Thymus (tissue), 11 donors: ENCODE results near the gene TBC1D8B. TPM values are rescaled to one million over a fixed set of nuclear protein-coding genes. Genes with fewer than 3 reads are reported as not detected.
A peak's percentile ranks its signal among the peaks of the same experiment; 100 is the strongest.

ENCODE experiments used
- DNase-seq, 9 donors: peaks; one replicate each; pipeline ENCODE4 v3.0.0-alpha.2; 2013; ENCODE audit warnings: low spot score in 9 of 9, low read depth in 6 of 9, missing footprints in 1 of 9
- H3K27ac ChIP-seq, 2 donors: one replicate each; pipeline ENCODE4 v1.5.1; 2013; ENCODE audit warnings: control low read depth in 1 of 2, low read depth in 1 of 2, low read length in 1 of 2, mild to moderate bottlenecking in 1 of 2, moderate library complexity in 1 of 2
- H3K27me3 ChIP-seq, 2 donors: one replicate each; pipeline ENCODE4 v1.5.1; 2013; ENCODE audit warnings: low read length in 1 of 2; ENCODE audit not compliant: control insufficient read depth in 2 of 2, insufficient read depth in 1 of 2
- H3K36me3 ChIP-seq, 2 donors: one replicate each; pipeline ENCODE4 v1.5.1; 2013; ENCODE audit warnings: low read length in 1 of 2, mild to moderate bottlenecking in 1 of 2, moderate library complexity in 1 of 2; ENCODE audit not compliant: control insufficient read depth in 2 of 2, insufficient read depth in 2 of 2
- H3K4me1 ChIP-seq, 2 donors: one replicate each; pipeline ENCODE4 v1.5.1; 2013; ENCODE audit warnings: low read length in 2 of 2; ENCODE audit not compliant: control insufficient read depth in 2 of 2, insufficient read depth in 2 of 2
- H3K4me3 ChIP-seq, 2 donors: one replicate each; pipeline ENCODE4 v1.5.1; 2013; ENCODE audit warnings: low read length in 2 of 2, control low read depth in 1 of 2, mild to moderate bottlenecking in 1 of 2
- H3K9me3 ChIP-seq, 2 donors: one replicate each; pipeline ENCODE4 v1.5.1; 2013; ENCODE audit warnings: low read length in 1 of 2, mild to moderate bottlenecking in 1 of 2; ENCODE audit not compliant: control insufficient read depth in 2 of 2, insufficient read depth in 1 of 2
- whole genome bisulfite sequencing: extraction: QIAGEN DNeasy Blood & Tissue Kit; methylation state at CpG from one replicate; pipeline ENCODE4 v1.1.7; 2013; 5-methylcytosine and 5-hydroxymethylcytosine counted together
- polyA plus RNA-seq: library from polyadenylated mRNA; stranded (reverse); fragments of 200-250 nt; gene quantifications from one replicate; pipeline ENCODE4 v1.2.3, GENCODE V29; 2013
- total RNA-seq: library from RNA; stranded (reverse); fragments of 120-200 nt; gene quantifications from one replicate; pipeline ENCODE4 v1.2.4, GENCODE V29; 2013
- donor health status: healthy.

TBC1D8B gene
- total and polyA plus RNA-seq, 2 donors: 1.5 to 1.9 TPM

- Histone ChIP-seq H3K36me3 (no peaks in the 10 kb centered on the region), H3K27me3 (no peaks in the 10 kb centered on the region), H3K4me1 (no peaks in the 10 kb centered on the region), H3K27ac (no peak overlapping the region), H3K4me3 (no peak overlapping the region), H3K9me3 (no peaks in the 10 kb centered on the region)
- no peak for DNase-seq
- 88% methylated on average over 7 of the region's 7 CpGs for WGBS
These were observed 89.4 kb downstream of the TBC1D8B start for GRCh38 chrX:106891762-106892460.

- Histone ChIP-seq H3K4me3 (no peak overlapping the region), H3K36me3 (no peaks in the 10 kb centered on the region), H3K27ac (no peak overlapping the region), H3K4me1 (no peaks in the 10 kb centered on the region), H3K9me3 (no peaks in the 10 kb centered on the region), H3K27me3 (no peaks in the 10 kb centered on the region)
- 44% methylated on average over 6 of the region's 6 CpGs for WGBS
- DNase-seq: peak in 3 of 9 donors; percentile 4 to 46 (median 45)
These were observed 92.0 kb downstream of the TBC1D8B start for GRCh38 chrX:106894392-106894909.

- no peak for DNase-seq
- Histone ChIP-seq H3K4me1 (no peaks in the 10 kb centered on the region), H3K9me3 (no peaks in the 10 kb centered on the region), H3K36me3 (no peaks in the 10 kb centered on the region), H3K27me3 (no peaks in the 10 kb centered on the region), H3K4me3 (no peak overlapping the region), H3K27ac (no peak overlapping the region)
- WGBS: 73% methylated on average over 3 of the region's 3 CpGs
These were observed 92.5 kb downstream of the TBC1D8B start for GRCh38 chrX:106894978-106895452.

GRCh38 chrX:106897259-106897658 lies 94.8 kb downstream of the TBC1D8B start:
- H3K9me3 ChIP-seq: no peaks in the 10 kb centered on the region
- no peak overlapping the region for H3K27ac ChIP-seq
- H3K4me3 ChIP-seq: no peak overlapping the region
- no peaks in the 10 kb centered on the region for H3K4me1 ChIP-seq
- 92% methylated on average over 6 of the region's 6 CpGs for WGBS
- no peaks in the 10 kb centered on the region for H3K36me3 ChIP-seq
- DNase-seq: no peak
- no peaks in the 10 kb centered on the region for H3K27me3 ChIP-seq

- Histone ChIP-seq H3K36me3 (no peaks in the 10 kb centered on the region), H3K27ac (no peak overlapping the region), H3K9me3 (no peaks in the 10 kb centered on the region), H3K27me3 (no peaks in the 10 kb centered on the region), H3K4me1 (no peaks in the 10 kb centered on the region), H3K4me3 (no peak overlapping the region)
- peak in 2 of 9 donors; percentile 20 to 38 for DNase-seq
- 35% methylated on average over 1 of the region's 1 CpG for WGBS
These were observed 96.0 kb downstream of the TBC1D8B start for GRCh38 chrX:106898462-106898861.

- DNase-seq: no peak
- Histone ChIP-seq H3K36me3 (no peaks in the 10 kb centered on the region), H3K4me3 (no peak overlapping the region), H3K27me3 (no peaks in the 10 kb centered on the region), H3K4me1 (no peaks in the 10 kb centered on the region), H3K9me3 (no peaks in the 10 kb centered on the region), H3K27ac (no peak overlapping the region)
- whole genome bisulfite sequencing: 82% methylated on average over 2 of the region's 2 CpGs
These were observed 96.8 kb downstream of the TBC1D8B start for GRCh38 chrX:106899276-106899675.

GRCh38 chrX:106899841-106900240 lies 97.4 kb downstream of the TBC1D8B start:
- no peak for DNase-seq

GRCh38 chrX:106901341-106901740 lies 98.9 kb downstream of the TBC1D8B start:
- H3K27ac ChIP-seq: no peak overlapping the region
- no peak for DNase-seq
- H3K4me1 ChIP-seq: no peaks in the 10 kb centered on the region
- no peaks in the 10 kb centered on the region for H3K9me3 ChIP-seq
- WGBS: 88% methylated on average over 3 of the region's 3 CpGs
- H3K36me3 ChIP-seq: no peaks in the 10 kb centered on the region
- H3K4me3 ChIP-seq: no peak overlapping the region
- no peaks in the 10 kb centered on the region for H3K27me3 ChIP-seq

More at GRCh38 chrX:106899841-106900240, 97.4 kb downstream of the TBC1D8B start:
- H3K4me1 ChIP-seq: no peaks in the 10 kb centered on the region
- no peaks in the 10 kb centered on the region for H3K36me3 ChIP-seq
- no peaks in the 10 kb centered on the region for H3K27me3 ChIP-seq
- no peak overlapping the region for H3K27ac ChIP-seq
- 100% methylated on average over 1 of the region's 1 CpG for WGBS
- H3K9me3 ChIP-seq: no peaks in the 10 kb centered on the region
- H3K4me3 ChIP-seq: no peak overlapping the region

GRCh38 chrX:106901781-106902219 lies 99.3 kb downstream of the TBC1D8B start:
- Histone ChIP-seq H3K36me3 (no peaks in the 10 kb centered on the region), H3K4me3 (no peak overlapping the region), H3K27me3 (no peaks in the 10 kb centered on the region), H3K9me3 (no peaks in the 10 kb centered on the region), H3K4me1 (no peaks in the 10 kb centered on the region), H3K27ac (no peak overlapping the region)
- no peak for DNase-seq
- WGBS: 89% methylated on average over 4 of the region's 4 CpGs
